ENCODE measurements around the gene GCHFR. TPM values are rescaled to one million over a fixed set of nuclear protein-coding genes. Genes with fewer than 3 reads are reported as not detected.

The GCHFR gene
- polyA plus RNA-seq, 3 donors = 19.1 to 46.7 (median 45.9) TPM

DNA sequence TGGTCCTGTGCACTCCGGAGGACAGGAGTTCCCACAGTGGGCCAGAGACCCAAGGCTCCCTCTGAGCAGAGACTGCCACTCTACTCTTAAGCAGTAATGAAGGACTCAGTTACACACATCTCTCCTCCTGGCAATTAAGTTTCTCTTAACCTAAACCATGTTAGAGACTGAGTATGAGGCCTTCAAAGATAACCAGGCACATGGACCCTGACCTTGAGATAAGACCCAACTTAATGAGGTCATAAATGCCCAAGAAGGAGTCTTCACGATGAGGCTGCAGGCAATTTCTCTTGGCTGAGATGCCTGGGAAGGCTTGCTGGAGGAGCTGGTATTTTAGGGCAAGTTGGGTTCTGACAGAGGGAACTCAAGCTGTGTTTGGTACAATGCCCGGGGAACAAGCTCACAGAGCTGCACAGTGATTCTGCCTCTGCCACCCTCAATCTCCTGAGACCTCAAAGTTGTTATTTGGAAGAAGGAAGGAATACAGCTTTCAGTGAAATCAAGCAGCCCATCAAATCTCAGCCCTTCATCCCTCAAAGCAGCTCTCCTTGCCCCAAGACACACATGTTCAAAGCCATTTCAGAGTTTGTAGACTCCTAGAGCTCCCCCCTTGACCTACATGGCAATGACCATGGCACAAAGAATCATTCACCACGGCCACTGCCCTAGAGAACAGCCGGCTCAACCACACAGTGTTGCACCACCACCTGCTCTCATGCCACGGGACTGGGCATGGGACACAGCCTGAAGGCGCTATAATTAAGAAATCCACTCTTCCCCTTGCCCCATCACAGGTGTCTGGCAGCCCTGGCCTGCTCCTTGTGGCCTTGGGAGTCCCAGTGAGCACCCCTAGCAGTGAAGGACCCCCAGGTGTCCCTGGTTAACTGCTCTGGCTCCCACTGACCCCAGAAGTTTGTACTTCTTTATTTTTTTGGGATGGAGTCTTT lies 15.9 kb upstream of the GCHFR start:
- WGBS (ENCODE audit: insufficient coverage) = 45% methylated on average over 5 of the region's 7 CpGs

GRCh38 chr15:40749151-40749630 lies 14.7 kb upstream of the GCHFR start:
- Histone ChIP-seq H3K9ac (ENCODE audit: insufficient read depth, low read length, poor library complexity, severe bottlenecking) (no peak overlapping the region), H3K9me3 (replicated peaks in 1 of 2; ENCODE audit: control insufficient read depth in 1 of 2, insufficient read depth in 1 of 2, low read length in 2 of 2) (no peaks in the 10 kb centered on the region), H3K36me3 (replicated peaks in 1 of 2; ENCODE audit: control insufficient read depth in 1 of 2, insufficient read depth in 2 of 2, low read length in 2 of 2) (peaks cover 33 to 63% of the 10 kb centered on the region in 2 donors), H3K4me2 (replicated peaks; ENCODE audit: extremely low read depth, low read length, poor library complexity, severe bottlenecking) (no peak overlapping the region), H2AFZ (ENCODE audit: insufficient read depth, low read depth, low read length, poor library complexity, severe bottlenecking) (no peak overlapping the region), H3K4me1 (ENCODE audit: control insufficient read depth in 1 of 2, insufficient read depth in 2 of 2, low read length in 2 of 2) (peaks cover 20 to 23% of the 10 kb centered on the region in 2 donors), H3K27ac (ENCODE audit: low read depth in 1 of 2, low read length in 2 of 2) (no peak overlapping the region), H4K20me1 (ENCODE audit: insufficient read depth, low read length) (no peaks in the 10 kb centered on the region), H3K27me3 (ENCODE audit: control insufficient read depth in 2 of 2, insufficient read depth in 2 of 2, low read length in 2 of 2) (no peaks in the 10 kb centered on the region), H3K79me2 (ENCODE audit: insufficient read depth, low read length) (peaks cover 27% of the 10 kb centered on the region), H3K4me3 (replicated peaks in 1 of 3; ENCODE audit: low read depth in 2 of 3, low read length in 3 of 3) (no peak overlapping the region)
- WGBS (ENCODE audit: insufficient coverage) = 94% methylated on average over 3 of the region's 4 CpGs
- no peak for DNase-seq
- H3K4me1 Mint-ChIP-seq = peaks cover 31% of the 10 kb centered on the region
- peak overlapping the region in 1 of 7 donors; percentile 15 for H3K27ac Mint-ChIP-seq
- H3K9me3 Mint-ChIP-seq = no peaks in the 10 kb centered on the region
- H3K27me3 Mint-ChIP-seq (ENCODE audit: low read depth in 3 of 3) = peaks cover 0 to 1% (median 0%) of the 10 kb centered on the region in 3 donors
- TF ChIP-seq, protein P1, sequence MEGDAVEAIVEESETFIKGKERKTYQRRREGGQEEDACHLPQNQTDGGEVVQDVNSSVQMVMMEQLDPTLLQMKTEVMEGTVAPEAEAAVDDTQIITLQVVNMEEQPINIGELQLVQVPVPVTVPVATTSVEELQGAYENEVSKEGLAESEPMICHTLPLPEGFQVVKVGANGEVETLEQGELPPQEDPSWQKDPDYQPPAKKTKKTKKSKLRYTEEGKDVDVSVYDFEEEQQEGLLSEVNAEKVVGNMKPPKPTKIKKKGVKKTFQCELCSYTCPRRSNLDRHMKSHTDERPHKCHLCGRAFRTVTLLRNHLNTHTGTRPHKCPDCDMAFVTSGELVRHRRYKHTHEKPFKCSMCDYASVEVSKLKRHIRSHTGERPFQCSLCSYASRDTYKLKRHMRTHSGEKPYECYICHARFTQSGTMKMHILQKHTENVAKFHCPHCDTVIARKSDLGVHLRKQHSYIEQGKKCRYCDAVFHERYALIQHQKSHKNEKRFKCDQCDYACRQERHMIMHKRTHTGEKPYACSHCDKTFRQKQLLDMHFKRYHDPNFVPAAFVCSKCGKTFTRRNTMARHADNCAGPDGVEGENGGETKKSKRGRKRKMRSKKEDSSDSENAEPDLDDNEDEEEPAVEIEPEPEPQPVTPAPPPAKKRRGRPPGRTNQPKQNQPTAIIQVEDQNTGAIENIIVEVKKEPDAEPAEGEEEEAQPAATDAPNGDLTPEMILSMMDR (IDR thresholded peaks at IDR 0.05) = no peak
- intact Hi-C loops (cut with micrococcal nuclease) = loop anchor here (5.0 kb wide), 1 partner anchor 33 kb away; no protein-coding TSS in a partner anchor
- peaks cover 56 to 64% of the 10 kb centered on the region in 2 donors for H3K36me3 Mint-ChIP-seq
- H3K4me3 Mint-ChIP-seq = no peak overlapping the region

More for the DNA sequence above, 15.9 kb upstream of the GCHFR start:
- Mint-ChIP-seq H3K27ac (peak overlapping the region in 3 of 7 donors; percentile 2 to 76 (median 65)), H3K36me3 (peaks cover 64 to 75% of the 10 kb centered on the region in 2 donors), H3K4me1 (peaks cover 27% of the 10 kb centered on the region), H3K4me3 (no peak overlapping the region), H3K27me3 (ENCODE audit: low read depth in 3 of 3) (peaks cover 0 to 1% (median 0%) of the 10 kb centered on the region in 3 donors), H3K9me3 (no peaks in the 10 kb centered on the region)
- Histone ChIP-seq H3K27ac (ENCODE audit: low read depth in 1 of 2, low read length in 2 of 2) (peak overlapping the region in 1 of 2 donors; percentile 39), H3K4me2 (replicated peaks; ENCODE audit: extremely low read depth, low read length, poor library complexity, severe bottlenecking) (no peak overlapping the region), H3K27me3 (ENCODE audit: control insufficient read depth in 2 of 2, insufficient read depth in 2 of 2, low read length in 2 of 2) (no peaks in the 10 kb centered on the region), H3K4me3 (replicated peaks in 1 of 3; ENCODE audit: low read depth in 2 of 3, low read length in 3 of 3) (no peak overlapping the region), H2AFZ (ENCODE audit: insufficient read depth, low read depth, low read length, poor library complexity, severe bottlenecking) (no peak overlapping the region), H3K79me2 (ENCODE audit: insufficient read depth, low read length) (peaks cover 15% of the 10 kb centered on the region), H3K9ac (ENCODE audit: insufficient read depth, low read length, poor library complexity, severe bottlenecking) (no peak overlapping the region), H3K9me3 (replicated peaks in 1 of 2; ENCODE audit: control insufficient read depth in 1 of 2, insufficient read depth in 1 of 2, low read length in 2 of 2) (no peaks in the 10 kb centered on the region), H4K20me1 (ENCODE audit: insufficient read depth, low read length) (no peaks in the 10 kb centered on the region), H3K4me1 (ENCODE audit: control insufficient read depth in 1 of 2, insufficient read depth in 2 of 2, low read length in 2 of 2) (peaks cover 16 to 18% of the 10 kb centered on the region in 2 donors), H3K36me3 (replicated peaks in 1 of 2; ENCODE audit: control insufficient read depth in 1 of 2, insufficient read depth in 2 of 2, low read length in 2 of 2) (peaks cover 37 to 75% of the 10 kb centered on the region in 2 donors)
- intact Hi-C loops (cut with micrococcal nuclease) = loop anchor here (5.0 kb wide), 1 partner anchor 34 kb away; no protein-coding TSS in a partner anchor
- TF ChIP-seq, protein P1 (IDR thresholded peaks at IDR 0.05) = no peak
- DNase-seq = no peak
